CD14-positive monocyte (primary cell): ENCODE results near the gene TRABD2B. TPM values are rescaled to one million over a fixed set of nuclear protein-coding genes. Genes with fewer than 3 reads are reported as not detected.

ENCODE experiments used
- DNase-seq, 3 donors: peaks; one replicate each; pipeline ENCODE4 v3.0.0-alpha.2; 2011 to 2022
- H2AFZ ChIP-seq: 2 replicates; pipeline ENCODE4 v1.6.0; 2012; ENCODE audit warnings: mild to moderate bottlenecking, low read depth, low read length, inconsistent platforms; ENCODE audit not compliant: insufficient read depth, poor library complexity, severe bottlenecking
- H3K27ac ChIP-seq, 2 donors: 1 replicate in 1 of 2; 2 replicates in 1 of 2; pipeline ENCODE4 v1.5.1; 2012 to 2013; ENCODE audit warnings: low read length in 2 of 2, control low read depth in 1 of 2, inconsistent platforms in 1 of 2, low read depth in 1 of 2, mild to moderate bottlenecking in 1 of 2
- H3K27me3 ChIP-seq, 2 donors: one replicate each; pipeline versions ENCODE4 v1.6.0 to v1.6.1; 2011 to 2013; ENCODE audit warnings: low read length in 2 of 2; ENCODE audit not compliant: control insufficient read depth in 2 of 2, insufficient read depth in 2 of 2
- H3K36me3 ChIP-seq, 2 donors: replicated peaks in 1 of 2; 1 replicate in 1 of 2; 2 replicates in 1 of 2; pipeline versions ENCODE4 v1.5.1 to v1.6.1; 2012 to 2013; ENCODE audit warnings: low read length in 2 of 2, control low read depth in 1 of 2, inconsistent platforms in 1 of 2, mild to moderate bottlenecking in 1 of 2; ENCODE audit not compliant: insufficient read depth in 2 of 2, control insufficient read depth in 1 of 2
- H3K4me1 ChIP-seq, 2 donors: 1 replicate in 1 of 2; 2 replicates in 1 of 2; pipeline versions ENCODE4 v1.5.1 to v1.6.1; 2012 to 2013; ENCODE audit warnings: low read length in 2 of 2, control low read depth in 1 of 2, inconsistent platforms in 1 of 2, mild to moderate bottlenecking in 1 of 2, moderate library complexity in 1 of 2; ENCODE audit not compliant: insufficient read depth in 2 of 2, control insufficient read depth in 1 of 2
- H3K4me2 ChIP-seq: replicated peaks from 2 replicates; pipeline ENCODE3; 2012; ENCODE audit warnings: low read length, moderate library complexity, mild to moderate bottlenecking; ENCODE audit not compliant: poor library complexity, severe bottlenecking; ENCODE audit errors: extremely low read depth
- H3K4me3 ChIP-seq, 3 experiments: fragments of 200-600 bp in 1 of 3; sonication (generic) in 1 of 3; replicated peaks in 1 of 3; 1 replicate in 2 of 3; 2 replicates in 1 of 3; pipeline ENCODE4 v1.5.1; 2011 to 2013; ENCODE audit warnings: low read length in 3 of 3, mild to moderate bottlenecking in 3 of 3, control low read depth in 2 of 3, low read depth in 2 of 3, inconsistent platforms in 1 of 3, moderate library complexity in 1 of 3
- H3K79me2 ChIP-seq: 2 replicates; pipeline ENCODE4 v1.6.0; 2012; ENCODE audit warnings: mild to moderate bottlenecking, control low read depth, inconsistent platforms, low read length, moderate library complexity; ENCODE audit not compliant: insufficient read depth
- H3K9ac ChIP-seq: 2 replicates; pipeline ENCODE4 v1.6.0; 2017; ENCODE audit warnings: low read length, mild to moderate bottlenecking; ENCODE audit not compliant: insufficient read depth, poor library complexity, severe bottlenecking
- H3K9me3 ChIP-seq, 2 donors: replicated peaks in 1 of 2; 1 replicate in 1 of 2; 2 replicates in 1 of 2; pipeline versions ENCODE4 v1.5.1 to v1.6.1; 2012 to 2013; ENCODE audit warnings: low read length in 2 of 2, control low read depth in 1 of 2; ENCODE audit not compliant: control insufficient read depth in 1 of 2, insufficient read depth in 1 of 2
- H4K20me1 ChIP-seq: 2 replicates; pipeline ENCODE4 v1.6.0; 2012; ENCODE audit warnings: mild to moderate bottlenecking, low read length, control low read depth, moderate library complexity; ENCODE audit not compliant: insufficient read depth
- H3K27ac Mint-ChIP-seq, 7 donors: one replicate each; pipeline ENCODE4 v1.8.0; 2020; ENCODE audit warnings: mild to moderate bottlenecking in 7 of 7, mixed read lengths in 7 of 7, moderate library complexity in 6 of 7, inconsistent platforms in 2 of 7
- H3K27me3 Mint-ChIP-seq, 3 donors: one replicate each; pipeline ENCODE4 v1.8.0; 2021 to 2022; ENCODE audit warnings: low read depth in 3 of 3, mild to moderate bottlenecking in 3 of 3, mixed read lengths in 3 of 3, moderate library complexity in 3 of 3, inconsistent platforms in 1 of 3
- H3K36me3 Mint-ChIP-seq, 2 donors: one replicate each; pipeline ENCODE4 v1.8.0; 2020; ENCODE audit warnings: mixed read lengths in 2 of 2, inconsistent platforms in 1 of 2, mild to moderate bottlenecking in 1 of 2
- H3K4me1 Mint-ChIP-seq: one replicate; pipeline ENCODE4 v1.8.0; 2020; ENCODE audit warnings: mild to moderate bottlenecking, mixed read lengths
- H3K4me3 Mint-ChIP-seq, 2 donors: one replicate each; pipeline ENCODE4 v1.8.0; 2020; ENCODE audit warnings: mild to moderate bottlenecking in 2 of 2, mixed read lengths in 2 of 2, moderate library complexity in 1 of 2
- H3K9me3 Mint-ChIP-seq, 7 donors: one replicate each; pipeline ENCODE4 v1.8.0; 2020 to 2022; ENCODE audit warnings: mixed read lengths in 7 of 7, mild to moderate bottlenecking in 6 of 7, moderate library complexity in 6 of 7, inconsistent platforms in 2 of 7
- WGBS: methylation state at CpG from one replicate; pipeline ENCODE4 v1.1.5; 2013; ENCODE audit warnings: missing lambda C conversion rate; ENCODE audit not compliant: insufficient coverage; 5-methylcytosine and 5-hydroxymethylcytosine counted together
- intact Hi-C, 2 donors: fragments of 100-400 bp; cut with micrococcal nuclease; formaldehyde crosslinking; loops; one replicate each; pipeline versions ENCODE4 v1.15.0 to v1.15.1; 2023
- polyA plus RNA-seq, 3 donors: library from polyadenylated mRNA; depleted of rRNA in 1 of 3; unstranded in 2 of 3; stranded (reverse) in 1 of 3; fragments of 300-500 nt in 2 of 3; fragments of >200 nt in 1 of 3; fragmentation: Illumina TruSeq in 2 of 3; gene quantifications; 1 replicate in 2 of 3; 2 replicates in 1 of 3; pipeline ENCODE4 v1.2.3, GENCODE V29; 2012 to 2021
- TF ChIP-seq, protein P1 (sequence below): fragments of 200-600 bp; IDR thresholded peaks from one replicate; pipeline ENCODE4 v1.8.0; 2022; ENCODE audit warnings: antibody characterized with exemption, mild to moderate bottlenecking

TRABD2B gene
- polyA plus RNA-seq, 3 donors = not detected

DNA sequence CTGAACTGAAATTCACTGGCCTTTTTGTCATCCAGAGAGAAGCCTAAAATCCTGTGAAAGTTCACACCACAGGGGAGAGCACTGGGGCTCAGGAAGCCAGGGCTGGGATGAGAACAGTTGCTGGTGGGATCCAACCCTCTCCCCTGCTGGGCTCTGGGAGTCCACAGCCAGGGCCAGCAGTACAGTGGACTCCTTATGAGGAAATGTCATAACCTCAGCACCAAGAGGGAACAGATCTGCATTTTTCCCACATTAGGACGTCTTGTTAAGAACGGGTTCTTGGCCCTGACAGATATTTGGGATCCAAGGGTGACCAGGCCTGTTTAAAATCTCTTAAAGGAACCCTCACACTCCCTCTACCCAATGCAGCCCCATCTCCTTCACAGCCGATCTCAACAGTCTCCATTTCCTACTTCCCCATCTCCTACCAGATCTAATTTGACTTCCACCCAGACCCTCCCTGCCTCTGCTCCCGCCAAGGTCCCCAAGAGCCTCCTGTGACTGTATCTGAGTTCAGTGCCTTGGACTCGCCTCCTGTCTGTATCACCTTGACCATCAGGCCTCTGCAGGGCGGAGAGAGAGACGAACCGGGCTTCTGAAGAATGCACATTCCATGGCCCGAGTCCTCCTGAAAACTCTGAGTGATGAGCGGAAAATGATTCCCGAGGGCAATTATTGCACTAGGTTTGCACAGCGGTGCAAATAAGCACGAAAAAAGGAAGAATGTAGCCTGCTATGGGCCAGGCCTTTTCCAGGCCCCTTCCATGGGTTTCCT is 159.9 kb downstream of the TRABD2B start:
- peaks cover 0 to 2% of the 10 kb centered on the region in 2 donors for H3K27me3 ChIP-seq
- no peaks in the 10 kb centered on the region for H4K20me1 ChIP-seq
- TF ChIP-seq, protein P1, sequence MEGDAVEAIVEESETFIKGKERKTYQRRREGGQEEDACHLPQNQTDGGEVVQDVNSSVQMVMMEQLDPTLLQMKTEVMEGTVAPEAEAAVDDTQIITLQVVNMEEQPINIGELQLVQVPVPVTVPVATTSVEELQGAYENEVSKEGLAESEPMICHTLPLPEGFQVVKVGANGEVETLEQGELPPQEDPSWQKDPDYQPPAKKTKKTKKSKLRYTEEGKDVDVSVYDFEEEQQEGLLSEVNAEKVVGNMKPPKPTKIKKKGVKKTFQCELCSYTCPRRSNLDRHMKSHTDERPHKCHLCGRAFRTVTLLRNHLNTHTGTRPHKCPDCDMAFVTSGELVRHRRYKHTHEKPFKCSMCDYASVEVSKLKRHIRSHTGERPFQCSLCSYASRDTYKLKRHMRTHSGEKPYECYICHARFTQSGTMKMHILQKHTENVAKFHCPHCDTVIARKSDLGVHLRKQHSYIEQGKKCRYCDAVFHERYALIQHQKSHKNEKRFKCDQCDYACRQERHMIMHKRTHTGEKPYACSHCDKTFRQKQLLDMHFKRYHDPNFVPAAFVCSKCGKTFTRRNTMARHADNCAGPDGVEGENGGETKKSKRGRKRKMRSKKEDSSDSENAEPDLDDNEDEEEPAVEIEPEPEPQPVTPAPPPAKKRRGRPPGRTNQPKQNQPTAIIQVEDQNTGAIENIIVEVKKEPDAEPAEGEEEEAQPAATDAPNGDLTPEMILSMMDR = no peak
- H2AFZ ChIP-seq = no peak overlapping the region
- Mint-ChIP-seq H3K4me3 (no peak overlapping the region), H3K9me3 (peaks cover 2 to 8% (median 3%) of the 10 kb centered on the region in 7 donors), H3K36me3 (no peaks in the 10 kb centered on the region), H3K27ac (no peak overlapping the region), H3K27me3 (peaks cover 0 to 11% (median 1%) of the 10 kb centered on the region in 3 donors), H3K4me1 (no peaks in the 10 kb centered on the region)
- no peaks in the 10 kb centered on the region for H3K36me3 ChIP-seq
- intact Hi-C loops = no loop called here
- no peaks in the 10 kb centered on the region for H3K4me1 ChIP-seq
- no peak overlapping the region for H3K9ac ChIP-seq
- H3K79me2 ChIP-seq = no peaks in the 10 kb centered on the region
- WGBS = 97% methylated on average over 13 of the region's 13 CpGs
- peaks cover 0 to 2% of the 10 kb centered on the region in 2 donors for H3K9me3 ChIP-seq
- no peak for DNase-seq
- H3K27ac ChIP-seq = no peak overlapping the region
- H3K4me2 ChIP-seq = no peak overlapping the region
- no peak overlapping the region for H3K4me3 ChIP-seq

DNA sequence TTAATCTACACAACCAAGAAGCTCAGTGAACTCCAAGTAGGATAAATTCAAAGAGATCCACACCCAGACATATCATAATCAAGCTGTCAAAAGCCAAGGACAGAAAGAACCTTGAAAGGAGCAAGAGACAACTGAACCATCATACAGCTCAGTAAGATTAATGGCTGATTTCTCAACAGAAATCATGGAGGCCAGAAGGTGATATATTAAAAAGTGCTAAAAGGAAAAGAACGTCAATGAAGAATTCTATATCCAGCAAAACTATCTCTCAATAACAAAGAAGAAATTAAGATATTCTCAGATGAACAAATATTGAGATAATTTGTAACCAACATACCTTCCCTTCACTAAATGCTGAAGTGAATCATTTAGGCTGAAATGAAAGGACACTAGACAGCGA is 161.8 kb downstream of the TRABD2B start:
- Mint-ChIP-seq H3K27ac (no peak overlapping the region), H3K4me1 (no peaks in the 10 kb centered on the region), H3K27me3 (peaks cover 0 to 10% (median 0%) of the 10 kb centered on the region in 3 donors), H3K36me3 (no peaks in the 10 kb centered on the region), H3K9me3 (peaks cover 2 to 8% (median 3%) of the 10 kb centered on the region in 7 donors), H3K4me3 (no peak overlapping the region)
- H3K4me2 ChIP-seq = no peak overlapping the region
- intact Hi-C loops = no loop called here
- H4K20me1 ChIP-seq = no peaks in the 10 kb centered on the region
- no peak overlapping the region for H2AFZ ChIP-seq
- H3K27ac ChIP-seq = no peak overlapping the region
- H3K9me3 ChIP-seq = peaks cover 0 to 2% of the 10 kb centered on the region in 2 donors
- no peak overlapping the region for H3K9ac ChIP-seq
- no CpG with 5 or more reads among the region's 2 CpGs for WGBS
- H3K4me1 ChIP-seq = no peaks in the 10 kb centered on the region
- TF ChIP-seq, protein P1 = no peak
- no peaks in the 10 kb centered on the region for H3K36me3 ChIP-seq
- no peaks in the 10 kb centered on the region for H3K27me3 ChIP-seq
- H3K79me2 ChIP-seq = no peaks in the 10 kb centered on the region
- no peak for DNase-seq
- H3K4me3 ChIP-seq = no peak overlapping the region
